HG02571 (cell line): ENCODE measurements around the gene VSNL1.

ENCODE experiments used
- ATAC-seq: cut with Tn5 transposase; IDR thresholded peaks from one replicate; pipeline ENCODE4 v1.9.1; 2021; ENCODE audit warnings: mild to moderate bottlenecking, moderate library complexity; ENCODE audit not compliant: unreplicated experiment

VSNL1 gene

DNA sequence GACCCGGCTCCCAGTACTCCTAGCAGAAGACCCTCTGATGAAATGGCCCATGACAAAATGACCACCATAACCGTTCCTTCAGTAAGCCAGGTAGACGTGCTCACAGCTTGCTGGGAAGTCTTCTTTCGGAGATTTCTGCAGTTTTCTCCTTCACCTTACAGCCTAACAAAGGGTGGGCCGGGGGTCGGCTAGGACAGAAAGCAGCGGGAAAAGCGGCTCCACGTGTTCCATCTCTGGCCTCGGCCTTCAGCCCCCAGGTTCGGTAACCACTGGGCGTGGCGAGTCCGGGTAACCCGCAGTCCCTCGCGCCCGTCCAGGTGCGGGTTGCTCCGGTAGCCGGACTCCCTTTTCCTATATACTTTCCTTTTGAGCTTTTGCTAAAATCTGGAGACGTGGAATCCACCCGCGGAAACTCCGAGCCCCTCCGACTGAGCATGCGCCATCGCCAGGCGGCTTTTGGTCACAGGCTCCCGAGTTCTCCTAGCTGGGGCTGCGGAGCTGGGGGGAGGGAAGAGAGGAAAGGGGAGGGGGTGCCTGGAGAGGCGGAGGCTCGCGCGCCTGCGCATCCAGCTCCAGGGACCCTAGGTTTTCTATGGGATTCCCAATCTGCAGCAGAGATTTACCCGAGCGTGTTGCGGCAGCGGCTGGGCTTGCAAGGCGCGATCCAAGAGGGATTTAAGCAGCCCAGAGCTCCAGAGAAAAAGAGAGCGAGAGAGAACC, at the start of gene VSNL1:
TSS of gene VSNL1 (plus strand) at position 604 of the 720 bp plus-strand sequence. CDS start 51,379 bp downstream, outside the sequence.
- no peak for ATAC-seq

DNA sequence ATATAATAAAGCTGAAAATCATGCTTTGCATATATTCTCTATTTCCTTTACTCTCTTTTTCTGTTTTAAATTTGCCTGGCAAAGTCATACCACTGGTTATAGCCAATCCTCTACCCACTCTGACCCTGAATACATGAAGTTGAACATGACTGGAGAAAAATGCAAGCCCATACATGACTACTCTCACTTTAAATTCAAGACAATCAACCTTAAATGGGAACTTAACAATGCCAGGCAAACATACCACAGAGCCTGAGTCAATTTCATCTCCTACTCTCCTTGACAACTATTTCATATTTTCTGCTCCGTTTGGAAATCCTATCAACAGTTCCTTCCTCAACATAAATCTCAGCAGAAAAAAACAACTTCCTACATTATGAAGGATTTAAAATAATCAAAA, 44.9 kb upstream of the VSNL1 start:
- ATAC-seq, result no peak

DNA sequence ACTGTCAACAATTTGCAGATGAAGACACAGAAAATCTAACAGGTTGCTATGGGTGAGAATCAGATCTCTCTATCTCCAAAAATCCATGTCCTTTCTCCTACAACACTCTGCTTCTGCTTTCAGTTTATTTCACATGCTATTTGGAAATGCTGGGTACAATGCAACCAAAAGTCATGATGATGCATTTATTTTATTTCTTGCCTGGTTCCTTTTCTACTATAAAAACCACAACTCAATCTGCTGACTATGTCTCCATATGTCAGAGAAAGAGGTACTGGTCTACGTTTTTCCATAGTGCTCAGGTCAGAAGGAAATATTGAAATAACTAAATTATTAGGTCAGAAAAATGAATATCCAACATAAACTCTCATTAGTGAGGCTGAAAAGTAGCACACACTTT, 42.8 kb upstream of the VSNL1 start:
- ATAC-seq, result no peak

DNA sequence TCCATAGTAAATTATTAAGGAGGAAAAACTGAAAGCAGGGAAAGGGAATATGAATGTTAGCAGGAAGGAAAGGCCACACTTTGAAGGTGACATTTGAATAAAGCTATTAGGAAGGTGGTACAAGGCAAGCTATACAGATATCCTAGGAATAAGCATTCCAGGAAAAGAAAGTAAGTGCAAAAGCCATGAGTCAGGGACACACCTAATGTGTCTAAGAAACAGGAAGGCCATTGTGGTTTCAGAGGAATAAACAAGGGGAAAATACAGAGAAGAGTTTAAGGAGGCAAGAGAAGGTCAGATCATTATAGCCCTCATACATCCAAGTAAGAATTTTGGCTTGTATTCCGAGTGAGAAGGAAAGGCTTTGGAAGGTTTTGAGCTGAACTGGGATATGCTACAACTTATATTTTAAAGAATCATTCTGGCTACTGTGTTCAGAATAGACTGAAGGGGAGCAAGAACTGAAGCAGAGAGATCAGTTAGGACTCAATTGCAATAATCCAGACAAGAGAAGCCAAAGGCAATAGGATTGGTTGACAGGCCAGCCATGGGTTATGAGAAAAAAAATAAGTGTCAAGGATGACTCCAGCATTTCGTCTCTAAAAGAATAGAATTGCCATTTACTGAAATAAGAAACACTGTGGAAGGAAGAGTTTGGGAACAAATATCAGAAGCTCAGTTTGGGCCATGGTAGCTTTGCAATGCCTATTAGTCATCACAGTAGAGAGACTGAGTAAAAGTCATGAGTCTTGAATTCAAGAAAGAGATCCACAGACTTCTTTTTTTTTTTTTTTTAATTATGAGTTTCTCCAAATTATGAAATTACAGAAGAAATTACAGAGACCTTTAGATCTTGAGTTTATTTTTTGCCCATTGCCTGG, 33.5 kb upstream of the VSNL1 start:
- ATAC-seq, result no peak

DNA sequence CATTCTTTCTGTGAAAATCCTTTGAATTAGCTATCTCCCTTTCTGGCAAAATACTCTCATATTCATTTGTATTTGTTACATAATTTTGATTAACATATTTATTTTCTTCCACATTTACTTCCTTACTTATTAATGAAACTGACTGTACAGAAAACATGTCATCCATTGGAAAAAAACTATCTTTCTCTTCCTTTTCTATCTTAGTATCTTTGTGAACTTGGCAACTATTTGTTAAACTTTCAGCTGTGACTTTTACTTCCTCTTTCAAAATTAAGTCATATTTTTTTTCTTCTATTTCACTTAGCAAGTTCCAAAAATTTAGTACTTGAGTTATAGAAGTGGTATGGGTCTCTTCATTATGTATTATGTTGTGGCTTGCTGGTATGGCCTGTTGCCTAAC, 24.8 kb upstream of the VSNL1 start:
- ATAC-seq, result no peak

DNA sequence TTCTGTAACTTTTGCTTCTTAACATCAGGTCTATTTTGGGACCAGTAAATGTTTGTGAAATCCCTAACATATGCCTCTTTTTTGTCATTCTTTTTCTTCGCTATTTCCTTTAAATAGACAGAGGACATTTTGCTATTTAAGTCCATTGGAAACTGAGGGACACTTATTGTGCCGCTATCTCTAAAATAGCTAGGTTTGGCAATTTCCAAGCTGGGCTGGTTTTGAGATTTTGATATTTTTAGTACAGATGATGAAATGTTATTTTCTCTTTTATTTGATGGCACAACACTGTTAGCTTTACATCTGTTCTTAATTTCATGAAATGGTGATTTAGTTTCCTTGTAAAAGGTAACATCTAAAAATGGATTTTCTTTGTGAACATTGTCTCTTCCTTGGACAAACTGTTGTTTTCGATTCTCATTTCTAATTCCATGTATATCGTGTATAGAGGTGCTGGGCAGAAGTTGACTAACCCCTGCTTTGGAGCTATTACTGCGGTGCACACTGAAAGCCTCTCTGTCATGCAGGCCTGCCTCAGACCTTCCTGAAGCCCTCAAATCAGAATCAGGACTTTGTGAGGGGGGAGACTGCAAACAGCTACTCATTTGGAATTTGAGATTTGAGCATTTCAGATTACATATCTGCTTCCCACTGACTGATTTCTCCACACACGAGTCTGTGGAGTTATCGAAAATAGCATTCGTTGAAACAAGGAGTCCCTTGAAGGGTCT, 22.9 kb upstream of the VSNL1 start:
- ATAC-seq, result peak; percentile 20

DNA sequence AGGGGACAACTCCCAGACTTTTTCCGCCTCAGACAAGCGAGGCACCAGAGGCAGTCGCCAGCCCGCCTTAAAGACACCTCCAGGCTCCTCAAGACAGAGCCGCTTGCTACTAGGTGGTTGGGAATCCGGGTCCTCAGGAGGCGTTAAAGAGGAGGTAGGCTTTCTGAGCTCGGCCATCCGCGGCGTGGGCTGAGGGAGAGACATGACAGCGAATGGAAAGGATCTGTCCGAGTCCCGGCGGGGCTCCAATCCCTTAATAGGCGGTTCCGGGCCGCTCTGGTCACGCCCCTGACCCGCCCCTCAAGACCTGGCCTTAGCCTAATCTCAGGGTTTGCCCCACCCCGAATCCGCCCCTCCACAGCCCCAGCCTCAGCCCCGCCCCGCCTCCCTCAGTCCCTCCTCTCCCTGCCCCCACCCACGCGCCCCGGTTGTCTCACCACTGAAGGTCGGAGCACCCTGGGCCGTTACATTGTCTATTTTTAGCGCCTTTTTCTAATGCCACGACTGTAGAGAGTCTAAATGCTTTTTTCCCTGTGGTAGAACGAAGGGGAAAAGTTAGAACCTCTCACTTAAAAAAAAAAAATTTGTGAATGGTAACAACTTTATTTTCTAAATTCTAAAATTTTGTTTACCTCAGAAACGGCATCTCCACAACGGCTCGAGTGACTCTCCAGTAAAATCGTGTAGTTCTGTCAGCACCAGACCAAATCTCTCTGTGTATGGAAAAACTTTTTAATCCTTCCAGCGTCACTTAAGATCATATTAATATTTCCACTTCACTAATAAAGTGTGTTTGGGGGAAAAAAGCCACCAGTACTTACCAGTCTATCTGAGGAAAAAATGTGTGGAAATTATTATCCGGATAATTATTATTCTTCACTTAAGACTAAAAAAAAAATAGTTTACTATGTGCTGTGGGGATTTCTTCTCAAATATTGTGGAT, 22.0 kb upstream of the VSNL1 start, which contains the start of gene RAD51AP2:
TSS of gene RAD51AP2 (minus strand) at position 229 of the 943 bp plus-strand sequence. CDS start at position 204, 25 bp downstream.
- peak; percentile 94 for ATAC-seq

DNA sequence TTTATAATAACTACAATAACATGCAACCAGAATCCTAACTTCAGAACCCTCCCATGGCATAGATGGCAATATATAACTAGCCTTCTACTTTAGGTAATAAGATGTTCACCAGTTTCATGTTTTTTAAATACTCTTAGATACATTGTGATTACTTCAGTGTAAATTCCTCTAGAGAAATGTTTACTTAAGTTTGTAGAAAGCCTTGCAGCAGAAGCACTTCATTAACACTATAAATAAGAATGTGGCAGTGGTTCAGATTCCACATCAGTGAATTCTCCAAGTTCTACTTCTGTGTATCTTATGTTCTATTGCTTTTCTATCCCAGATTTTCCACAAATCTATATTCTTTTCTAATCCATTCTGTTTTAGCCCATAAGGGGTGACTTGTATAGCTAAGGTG, 21.0 kb upstream of the VSNL1 start:
- ATAC-seq, result no peak

DNA sequence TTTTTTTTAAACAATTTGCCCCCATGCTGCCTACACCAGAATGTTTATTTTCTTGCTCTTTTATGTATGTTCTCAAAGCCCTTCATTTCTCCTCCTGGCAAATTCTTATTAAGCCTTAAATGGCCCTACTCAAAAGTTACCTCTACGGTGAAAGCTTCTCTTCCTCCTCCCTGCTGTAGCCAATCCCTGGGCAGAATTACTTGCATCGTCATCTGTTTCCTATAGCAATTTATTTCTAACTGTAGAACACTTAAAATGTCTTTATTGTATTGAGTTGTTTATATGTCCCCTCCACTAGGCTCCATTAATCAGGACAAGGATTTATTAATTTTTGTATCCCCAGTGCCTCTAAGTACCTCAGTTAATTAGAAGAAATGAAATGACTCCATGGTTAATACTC, 19.7 kb upstream of the VSNL1 start:
- ATAC-seq, result no peak

DNA sequence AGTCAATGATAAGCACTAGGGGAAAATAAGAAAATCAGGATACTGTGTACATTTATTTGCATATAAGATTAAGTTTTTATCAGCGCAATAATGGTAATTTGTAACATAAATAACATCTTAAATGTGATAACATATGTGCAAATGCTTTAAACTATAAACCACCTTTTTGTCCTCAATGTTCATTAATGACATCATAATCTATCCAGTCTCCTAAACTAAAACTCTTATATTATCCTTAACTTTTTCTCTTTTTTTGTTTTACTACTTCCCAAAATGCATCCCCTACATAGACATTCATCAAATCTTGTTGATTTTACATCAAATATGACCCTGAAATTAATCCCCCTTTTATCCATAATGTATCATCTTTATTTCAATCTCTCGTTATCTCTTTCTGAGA, 18.9 kb upstream of the VSNL1 start:
- no peak for ATAC-seq

DNA sequence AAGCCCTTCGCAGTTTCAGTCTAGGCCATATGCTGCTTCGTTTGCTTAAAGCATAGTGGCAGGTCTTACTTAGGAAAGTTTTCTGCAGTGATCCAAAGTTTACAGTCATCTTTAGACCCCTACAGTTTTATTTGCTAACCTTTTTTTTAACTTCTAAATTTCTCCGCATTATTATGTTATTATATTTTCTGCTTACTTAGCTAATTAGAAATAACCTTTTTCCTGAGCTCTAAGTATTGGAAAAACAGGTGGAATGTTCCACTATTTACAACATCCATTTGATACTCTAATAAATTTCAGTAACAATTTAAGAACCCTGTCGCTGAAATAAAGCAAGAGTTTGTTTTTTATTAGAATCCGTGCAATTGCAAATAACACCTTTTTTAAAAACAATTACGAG, 18.2 kb upstream of the VSNL1 start:
- ATAC-seq, result no peak

DNA sequence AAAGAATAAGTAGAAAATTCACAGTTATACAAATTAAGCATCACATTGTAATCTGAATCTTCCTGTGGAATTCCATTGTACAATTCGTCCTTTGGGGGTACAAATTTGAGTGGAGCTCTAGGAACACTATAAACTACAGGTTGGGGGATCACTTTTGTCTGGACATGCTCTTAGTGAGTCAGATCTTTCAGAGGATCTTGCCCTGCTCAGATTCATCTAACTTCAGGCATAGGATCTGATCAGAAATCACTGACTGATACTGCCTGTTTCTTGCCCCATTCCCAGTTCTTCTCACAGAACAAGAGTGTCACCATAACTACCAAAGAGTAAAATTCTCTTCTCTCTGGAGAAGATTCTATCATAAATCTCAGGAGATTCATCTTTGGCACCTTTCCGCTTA, 10.7 kb upstream of the VSNL1 start:
- no peak for ATAC-seq

DNA sequence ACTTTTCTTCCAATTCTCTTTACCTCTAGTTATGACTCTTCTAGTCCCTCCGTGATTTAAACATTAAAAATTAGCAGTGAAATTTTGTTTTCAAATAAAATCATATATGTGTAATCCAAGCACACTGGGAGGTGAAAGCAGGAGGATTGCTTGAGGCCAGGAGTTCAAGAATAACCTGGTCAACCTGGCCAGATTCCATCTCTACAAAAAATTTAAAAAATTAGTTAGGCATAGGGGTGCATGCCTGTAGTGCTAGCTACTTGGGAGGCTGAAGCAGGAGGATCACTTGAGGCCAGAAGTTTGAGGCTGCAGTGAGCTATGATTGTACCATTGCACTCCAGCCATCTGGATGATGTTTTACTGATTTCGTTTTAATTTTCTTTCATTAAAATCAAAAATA, 7.0 kb upstream of the VSNL1 start:
- ATAC-seq, result no peak

DNA sequence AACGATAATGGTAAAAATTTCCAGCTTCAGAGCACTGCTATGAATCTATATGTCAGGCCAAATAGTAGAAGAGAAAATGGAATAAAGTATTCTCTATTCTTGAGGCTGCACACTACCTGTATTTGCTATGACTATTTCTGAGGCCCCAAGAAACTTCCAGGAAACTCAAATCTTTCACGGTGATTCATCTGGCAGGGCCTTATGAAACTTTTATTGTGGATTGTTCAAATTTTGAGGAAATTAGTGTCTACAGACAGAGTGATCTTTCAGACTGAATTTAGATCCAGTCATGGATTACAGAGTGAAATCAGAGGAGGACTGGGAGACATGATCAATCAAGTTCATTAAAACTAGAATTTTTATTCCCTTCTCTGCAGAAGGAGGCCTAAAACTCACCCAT, 4.1 kb upstream of the VSNL1 start:
- no peak for ATAC-seq

DNA sequence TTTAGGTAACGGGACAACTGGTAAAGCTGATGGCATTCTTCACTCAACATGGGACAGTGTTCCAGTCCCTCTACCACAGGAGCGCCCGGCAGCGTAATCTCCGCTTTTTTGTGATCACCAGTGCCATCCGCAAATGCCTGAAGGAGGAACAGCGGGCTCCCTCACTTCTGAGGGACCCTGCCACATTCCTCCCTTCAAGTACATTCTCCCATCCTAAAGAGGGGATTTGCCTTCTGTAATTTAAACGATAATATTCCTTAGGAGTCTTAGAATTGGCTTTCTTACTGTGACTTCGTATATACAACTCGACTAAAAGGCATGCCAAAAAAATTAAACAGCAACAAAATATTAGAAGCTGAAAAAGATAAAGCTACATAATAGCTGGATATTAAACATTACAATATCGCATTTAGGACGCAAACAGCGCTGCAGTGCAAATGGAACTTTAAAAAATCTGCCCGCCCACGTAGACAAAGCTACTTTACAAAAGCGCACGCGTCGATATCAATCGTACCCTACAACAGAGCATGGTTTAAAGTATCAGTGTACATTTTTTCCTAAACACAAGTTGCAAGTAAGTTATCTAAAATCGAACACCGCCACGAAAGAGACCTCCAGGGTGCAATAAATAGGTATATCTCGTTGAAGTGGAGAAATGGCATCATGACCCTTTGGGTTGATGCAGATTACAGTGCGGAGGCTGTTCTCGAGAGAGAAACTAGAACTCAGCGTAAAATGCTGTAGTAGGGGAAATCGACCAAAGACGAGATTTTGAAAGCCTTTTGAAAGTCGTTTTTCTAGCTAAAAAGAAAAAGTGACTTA, 2.3 kb upstream of the VSNL1 start:
- ATAC-seq, result peak; percentile 30

DNA sequence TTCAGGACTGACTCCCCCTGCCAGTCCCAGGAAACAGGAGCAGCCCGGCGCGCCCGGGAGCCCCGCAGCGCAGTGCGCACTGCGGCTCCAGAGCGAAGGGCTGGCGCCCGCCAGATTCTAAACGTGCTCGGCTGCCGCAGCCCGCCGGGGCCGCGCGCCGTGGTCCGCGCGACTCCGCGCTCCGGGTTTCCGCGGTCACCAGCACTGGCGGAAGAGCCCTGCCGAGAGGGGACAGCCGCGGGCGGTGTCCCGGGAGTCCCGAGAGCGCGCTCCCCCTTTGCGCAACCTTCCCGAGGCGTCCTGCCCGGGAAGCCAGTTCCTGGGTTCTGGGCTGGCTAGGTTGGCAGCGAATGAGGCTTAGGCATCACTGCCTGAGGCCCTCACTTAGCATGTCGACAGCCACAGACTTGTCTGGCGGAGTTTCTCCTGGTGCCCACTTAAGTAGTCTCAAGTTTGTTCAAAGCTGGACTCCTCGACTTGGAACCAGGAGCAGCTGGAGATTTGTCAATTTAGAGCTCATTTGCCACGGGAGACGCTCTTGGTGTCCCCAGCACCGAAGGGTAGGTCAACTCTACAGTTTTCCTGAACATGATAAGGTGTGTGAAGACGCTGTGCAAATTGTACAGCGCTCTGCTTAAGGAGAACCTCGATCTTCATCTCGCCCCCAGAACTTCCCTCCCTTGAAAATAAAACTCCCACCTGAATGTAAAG, 1.5 kb upstream of the VSNL1 start:
- peak; percentile 49 for ATAC-seq

DNA sequence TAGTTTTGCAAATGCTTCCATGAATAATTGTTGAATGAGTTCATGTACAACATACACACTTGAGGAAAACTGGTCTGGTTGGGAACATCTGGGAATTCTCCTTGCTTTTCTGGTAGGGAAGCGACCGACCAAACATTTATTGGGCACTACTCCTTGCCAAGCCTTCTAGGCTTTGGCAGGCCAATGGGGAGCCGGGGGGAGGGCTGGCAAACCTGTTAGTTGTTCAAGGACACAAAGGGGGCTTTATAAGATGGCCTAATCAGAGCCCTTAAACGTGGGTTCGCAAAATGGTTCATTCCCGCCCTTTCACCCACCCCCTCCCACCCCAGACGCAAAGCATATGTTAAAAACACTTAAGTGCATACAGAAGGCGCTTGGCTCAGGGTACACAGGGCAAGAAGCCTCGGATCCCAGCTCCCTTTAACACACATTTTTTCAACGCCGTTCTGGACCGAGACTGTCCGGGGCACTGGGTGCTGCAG, 844 bp upstream of the VSNL1 start:
- no peak for ATAC-seq

DNA sequence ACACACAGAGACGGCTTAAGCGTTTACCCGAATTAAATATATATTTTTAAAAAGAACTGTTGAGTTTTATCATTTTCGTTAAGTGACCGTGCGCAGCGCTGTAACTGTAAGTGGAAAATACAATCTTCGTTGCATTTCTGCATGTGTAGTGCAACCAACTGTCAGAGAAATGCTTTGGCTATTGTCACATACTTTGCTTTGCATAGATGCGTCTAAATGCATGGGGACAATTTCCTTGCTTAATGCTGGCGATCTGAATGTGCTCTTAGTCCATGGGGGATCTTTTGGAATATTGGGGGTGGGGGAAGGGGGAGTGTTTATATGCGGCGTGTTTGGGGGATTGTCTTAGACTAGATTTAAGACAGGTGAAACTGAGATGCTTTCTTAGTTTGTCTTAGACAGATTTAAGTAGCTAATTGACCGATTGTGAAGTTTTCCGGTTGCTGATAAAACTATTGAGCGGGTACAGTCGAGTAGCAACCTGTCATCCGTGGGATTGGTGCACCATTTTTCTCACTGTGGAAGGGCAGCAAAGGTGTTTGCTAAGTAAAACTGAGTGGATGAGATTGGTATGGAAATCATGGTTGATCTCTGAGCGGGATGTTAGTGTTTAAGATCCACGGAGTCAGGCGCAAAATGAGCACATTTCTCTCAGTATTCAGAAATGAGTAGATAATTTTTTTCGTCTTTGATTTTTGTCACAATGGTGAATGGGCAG, 476 bp downstream of the VSNL1 start:
- no peak for ATAC-seq
